ENCODE results near the gene ZNF789. TPM values are rescaled to one million over a fixed set of nuclear protein-coding genes. Genes with fewer than 3 reads are reported as not detected.

The ZNF789 gene
- total RNA-seq, 1 donor from 2014 or later, result 20.2 TPM

GRCh38 chr7:99514050-99514449 lies 41.4 kb downstream of the ZNF789 start:
- Mint-ChIP-seq H3K27me3 (ENCODE audit: insufficient read depth, low read depth) (peaks cover 3% of the 10 kb centered on the region), H3K27ac (no peak overlapping the region), H3K36me3 (peaks cover 24% of the 10 kb centered on the region), H3K4me1 (no peaks in the 10 kb centered on the region), H3K9me3 (no peaks in the 10 kb centered on the region), H3K4me3 (no peak overlapping the region)
- Histone ChIP-seq H2AFZ (replicated peaks) (no peak overlapping the region), H3K9me3 (ENCODE audit: low read depth) (no peaks in the 10 kb centered on the region), H3K4me2 (no peak overlapping the region), H3K4me1 (no peaks in the 10 kb centered on the region), H3F3A (ENCODE audit: low read depth) (no peaks in the 10 kb centered on the region), H3K27me3 (no peaks in the 10 kb centered on the region), H3K27ac (no peak overlapping the region), H3K79me2 (ENCODE audit: low read depth) (peaks cover 16% of the 10 kb centered on the region), H3K36me3 (no peaks in the 10 kb centered on the region), H3K4me3 (no peak overlapping the region), H4K20me1 (ENCODE audit: low read depth) (no peaks in the 10 kb centered on the region), H3K9ac (no peak overlapping the region)
- no peak for TF ChIP-seq EZH2 (IDR thresholded peaks at IDR 0.05)
- no peak for DNase-seq (ENCODE audit: low spot score)

GRCh38 chr7:99521399-99521798 lies 48.7 kb downstream of the ZNF789 start:
- no peaks in the 10 kb centered on the region for H3K4me1 Mint-ChIP-seq
- no peak overlapping the region for H3K4me2 ChIP-seq
- no peaks in the 10 kb centered on the region for H3K9me3 ChIP-seq (ENCODE audit: low read depth)
- H3K9me3 Mint-ChIP-seq, result no peaks in the 10 kb centered on the region
- no peaks in the 10 kb centered on the region for H4K20me1 ChIP-seq (ENCODE audit: low read depth)
- H2AFZ ChIP-seq (replicated peaks), result no peak overlapping the region
- no peak overlapping the region for H3K4me3 Mint-ChIP-seq
- TF ChIP-seq EZH2phosphoT487 (IDR thresholded peaks at IDR 0.05) (no peak), CTCF (IDR thresholded peaks at IDR 0.05) (no peak), EZH2 (IDR thresholded peaks at IDR 0.05) (no peak)
- no peaks in the 10 kb centered on the region for H3K79me2 ChIP-seq (ENCODE audit: low read depth)
- no peak overlapping the region for H3K27ac ChIP-seq
- H3K4me1 ChIP-seq, result no peaks in the 10 kb centered on the region
- no peak for DNase-seq (ENCODE audit: low spot score)
- no peaks in the 10 kb centered on the region for H3F3A ChIP-seq (ENCODE audit: low read depth)
- H3K9ac ChIP-seq, result no peak overlapping the region
- peaks cover 32% of the 10 kb centered on the region for H3K36me3 Mint-ChIP-seq
- no peaks in the 10 kb centered on the region for H3K36me3 ChIP-seq
- no peak overlapping the region for H3K4me3 ChIP-seq
- no peaks in the 10 kb centered on the region for H3K27me3 ChIP-seq
- peaks cover 2% of the 10 kb centered on the region for H3K27me3 Mint-ChIP-seq (ENCODE audit: insufficient read depth, low read depth)
- no peak overlapping the region for H3K27ac Mint-ChIP-seq

GRCh38 chr7:99525713-99526440 lies 53.2 kb downstream of the ZNF789 start:
- Mint-ChIP-seq H3K36me3 (peaks cover 55% of the 10 kb centered on the region), H3K4me1 (no peaks in the 10 kb centered on the region), H3K9me3 (peaks cover 29% of the 10 kb centered on the region), H3K27ac (no peak overlapping the region), H3K4me3 (no peak overlapping the region), H3K27me3 (ENCODE audit: insufficient read depth, low read depth) (peaks cover 10% of the 10 kb centered on the region)
- Histone ChIP-seq H3K27me3 (no peaks in the 10 kb centered on the region), H3K9ac (no peak overlapping the region), H3K4me3 (no peak overlapping the region), H3K79me2 (ENCODE audit: low read depth) (no peaks in the 10 kb centered on the region), H4K20me1 (ENCODE audit: low read depth) (no peaks in the 10 kb centered on the region), H3K36me3 (peaks cover 19% of the 10 kb centered on the region), H3K27ac (no peak overlapping the region), H2AFZ (replicated peaks) (no peak overlapping the region), H3K9me3 (ENCODE audit: low read depth) (peaks cover 8% of the 10 kb centered on the region), H3K4me2 (no peak overlapping the region), H3K4me1 (no peaks in the 10 kb centered on the region), H3F3A (ENCODE audit: low read depth) (peaks cover under 1% of the 10 kb centered on the region)
- peak; percentile 17 for DNase-seq (ENCODE audit: low spot score)
- peak; percentile 42 for TF ChIP-seq CTCF (IDR thresholded peaks at IDR 0.05)
- TF ChIP-seq EZH2 (IDR thresholded peaks at IDR 0.05), result no peak
- no peak for TF ChIP-seq EZH2phosphoT487 (IDR thresholded peaks at IDR 0.05)

- Histone ChIP-seq H3K79me2 (ENCODE audit: low read depth) (no peaks in the 10 kb centered on the region), H3F3A (ENCODE audit: low read depth) (peaks cover 7% of the 10 kb centered on the region), H3K9ac (no peak overlapping the region), H3K36me3 (peaks cover 41% of the 10 kb centered on the region), H4K20me1 (ENCODE audit: low read depth) (no peaks in the 10 kb centered on the region), H3K4me3 (peak overlapping the region; percentile 4), H3K27me3 (no peaks in the 10 kb centered on the region), H3K27ac (no peak overlapping the region), H3K9me3 (ENCODE audit: low read depth) (peaks cover 34% of the 10 kb centered on the region), H3K4me1 (no peaks in the 10 kb centered on the region), H3K4me2 (no peak overlapping the region), H2AFZ (replicated peaks) (no peak overlapping the region)
- Mint-ChIP-seq H3K36me3 (peaks cover 71% of the 10 kb centered on the region), H3K4me1 (no peaks in the 10 kb centered on the region), H3K27ac (no peak overlapping the region), H3K4me3 (no peak overlapping the region), H3K9me3 (peaks cover 64% of the 10 kb centered on the region), H3K27me3 (ENCODE audit: insufficient read depth, low read depth) (peaks cover 10% of the 10 kb centered on the region)
- TF ChIP-seq EZH2phosphoT487 (IDR thresholded peaks at IDR 0.05) (no peak), EZH2 (IDR thresholded peaks at IDR 0.05) (no peak)
- DNase-seq (ENCODE audit: low spot score), result no peak
Measured at GRCh38 chr7:99531354-99531765, 58.7 kb downstream of the ZNF789 start.

All from neural progenitor cell (in vitro differentiated cells).